ENCODE measurements around the gene DHH.
"Not testable (repeated sequence)": the region's sequence is repeated elsewhere in the genome, so short reads cannot be mapped to it uniquely, and the experiment has no call there.

DHH gene

GRCh38 chr12:49127971-49128370 lies 33.4 kb upstream of the DHH start:
- intact Hi-C loops (cut with micrococcal nuclease), result loop anchor here (2.0 kb wide), 1 partner anchor 51 kb away; no protein-coding TSS in a partner anchor
- Mint-ChIP-seq H3K4me3 (peak overlapping the region; percentile 26), H3K4me1 (ENCODE audit: low read depth) (peaks cover 28% of the 10 kb centered on the region), H3K36me3 (ENCODE audit: low read depth) (peaks cover 48% of the 10 kb centered on the region)
- H3K27ac Mint-ChIP-seq, H3K9me3 Mint-ChIP-seq, H3K27me3 Mint-ChIP-seq: not testable (repeated sequence)

- intact Hi-C loops (cut with micrococcal nuclease), result no loop called here
- Mint-ChIP-seq H3K4me1 (ENCODE audit: low read depth) (peaks cover 25% of the 10 kb centered on the region), H3K4me3 (no peak overlapping the region), H3K36me3 (ENCODE audit: low read depth) (peaks cover 48% of the 10 kb centered on the region), H3K27ac (no peak overlapping the region), H3K9me3 (no peaks in the 10 kb centered on the region), H3K27me3 (no peaks in the 10 kb centered on the region)
Observed at GRCh38 chr12:49126852-49127763, 32.5 kb upstream of the DHH start.

GRCh38 chr12:49121047-49121696 lies 26.6 kb upstream of the DHH start:
- Mint-ChIP-seq H3K4me3 (no peak overlapping the region), H3K27ac (no peak overlapping the region), H3K4me1 (ENCODE audit: low read depth) (no peaks in the 10 kb centered on the region), H3K9me3 (no peaks in the 10 kb centered on the region), H3K36me3 (ENCODE audit: low read depth) (no peaks in the 10 kb centered on the region), H3K27me3 (no peaks in the 10 kb centered on the region)
- intact Hi-C loops (cut with micrococcal nuclease), result loop anchor here (1.0 kb wide), 1 partner anchor 33 kb away; no protein-coding TSS in a partner anchor

GRCh38 chr12:49111206-49111605 lies 16.6 kb upstream of the DHH start:
- Mint-ChIP-seq H3K9me3 (no peaks in the 10 kb centered on the region), H3K36me3 (ENCODE audit: low read depth) (peaks cover 13% of the 10 kb centered on the region), H3K27ac (peak overlapping the region; percentile 94), H3K4me3 (peak overlapping the region; percentile 85), H3K4me1 (ENCODE audit: low read depth) (peaks cover 42% of the 10 kb centered on the region), H3K27me3 (no peaks in the 10 kb centered on the region)
- intact Hi-C loops (cut with micrococcal nuclease), result no loop called here

GRCh38 chr12:49110464-49111155 lies 16.0 kb upstream of the DHH start, which contains the start of gene LMBR1L:
LMBR1L (minus strand) TSS chr12:49110847; CDS start chr12:49110555, 292 bp downstream.
- no peaks in the 10 kb centered on the region for H3K27me3 Mint-ChIP-seq
- peaks cover 48% of the 10 kb centered on the region for H3K4me1 Mint-ChIP-seq (ENCODE audit: low read depth)
- peak within 1 kb of the TSS; percentile 94 for H3K27ac Mint-ChIP-seq
- intact Hi-C loops (cut with micrococcal nuclease), result loop anchor here (1.0 kb wide), 1 partner anchor 20 kb away; no protein-coding TSS in a partner anchor
- H3K9me3 Mint-ChIP-seq, result no peaks in the 10 kb centered on the region
- peaks cover 19% of the 10 kb centered on the region for H3K36me3 Mint-ChIP-seq (ENCODE audit: low read depth)
- peak within 1 kb of the TSS; percentile 85 for H3K4me3 Mint-ChIP-seq

- intact Hi-C loops (cut with micrococcal nuclease), result loop anchor here (1.0 kb wide), 1 partner anchor 20 kb away; no protein-coding TSS in a partner anchor
- no peaks in the 10 kb centered on the region for H3K9me3 Mint-ChIP-seq
- peak overlapping the region; percentile 94 for H3K27ac Mint-ChIP-seq
- no peaks in the 10 kb centered on the region for H3K27me3 Mint-ChIP-seq
- H3K4me1 Mint-ChIP-seq (ENCODE audit: low read depth), result peaks cover 55% of the 10 kb centered on the region
- H3K4me3 Mint-ChIP-seq, result peak overlapping the region; percentile 85
- H3K36me3 Mint-ChIP-seq (ENCODE audit: low read depth), result peaks cover 25% of the 10 kb centered on the region
Observed at GRCh38 chr12:49109641-49110463, 15.3 kb upstream of the DHH start.

- intact Hi-C loops (cut with micrococcal nuclease), result no loop called here
- Mint-ChIP-seq H3K9me3 (no peaks in the 10 kb centered on the region), H3K27ac (peak overlapping the region; percentile 94), H3K36me3 (ENCODE audit: low read depth) (peaks cover 33% of the 10 kb centered on the region), H3K4me1 (ENCODE audit: low read depth) (peaks cover 64% of the 10 kb centered on the region), H3K27me3 (no peaks in the 10 kb centered on the region), H3K4me3 (peak overlapping the region; percentile 85)
Observed at GRCh38 chr12:49108958-49109404, 14.4 kb upstream of the DHH start.

GRCh38 chr12:49105504-49106084 lies 11.0 kb upstream of the DHH start:
- Mint-ChIP-seq H3K4me3 (no peak overlapping the region), H3K4me1 (ENCODE audit: low read depth) (peaks cover 60% of the 10 kb centered on the region), H3K27ac (peak overlapping the region; percentile 46), H3K27me3 (no peaks in the 10 kb centered on the region), H3K36me3 (ENCODE audit: low read depth) (peaks cover 66% of the 10 kb centered on the region), H3K9me3 (no peaks in the 10 kb centered on the region)
- intact Hi-C loops (cut with micrococcal nuclease), result no loop called here

GRCh38 chr12:49104822-49105221 lies 10.2 kb upstream of the DHH start:
- intact Hi-C loops (cut with micrococcal nuclease), result no loop called here
- Mint-ChIP-seq H3K27ac (no peak overlapping the region), H3K9me3 (no peaks in the 10 kb centered on the region), H3K4me1 (ENCODE audit: low read depth) (peaks cover 57% of the 10 kb centered on the region), H3K4me3 (no peak overlapping the region), H3K27me3 (no peaks in the 10 kb centered on the region), H3K36me3 (ENCODE audit: low read depth) (peaks cover 68% of the 10 kb centered on the region)

GRCh38 chr12:49100380-49100779 lies 5.8 kb upstream of the DHH start:
- H3K4me3 Mint-ChIP-seq, result no peak overlapping the region
- intact Hi-C loops (cut with micrococcal nuclease), result no loop called here
- peaks cover 15% of the 10 kb centered on the region for H3K27me3 Mint-ChIP-seq
- no peak overlapping the region for H3K27ac Mint-ChIP-seq
- H3K4me1 Mint-ChIP-seq (ENCODE audit: low read depth), result peaks cover 18% of the 10 kb centered on the region
- no peaks in the 10 kb centered on the region for H3K9me3 Mint-ChIP-seq
- peaks cover 98% of the 10 kb centered on the region for H3K36me3 Mint-ChIP-seq (ENCODE audit: low read depth)

- Mint-ChIP-seq H3K4me1 (ENCODE audit: low read depth) (peaks cover 18% of the 10 kb centered on the region), H3K9me3 (no peaks in the 10 kb centered on the region), H3K4me3 (no peak overlapping the region), H3K27me3 (peaks cover 31% of the 10 kb centered on the region), H3K36me3 (ENCODE audit: low read depth) (peaks cover 85% of the 10 kb centered on the region), H3K27ac (no peak overlapping the region)
- intact Hi-C loops (cut with micrococcal nuclease), result loop anchor here (2.0 kb wide), 1 partner anchor 34 kb away; no protein-coding TSS in a partner anchor
Observed at GRCh38 chr12:49098703-49099102, 4.1 kb upstream of the DHH start.

GRCh38 chr12:49098035-49098451 lies 3.4 kb upstream of the DHH start:
- H3K9me3 Mint-ChIP-seq, result no peaks in the 10 kb centered on the region
- H3K36me3 Mint-ChIP-seq (ENCODE audit: low read depth), result peaks cover 78% of the 10 kb centered on the region
- intact Hi-C loops (cut with micrococcal nuclease), result loop anchor here (2.0 kb wide), 1 partner anchor 33 kb away; no protein-coding TSS in a partner anchor
- no peak overlapping the region for H3K4me3 Mint-ChIP-seq
- H3K27me3 Mint-ChIP-seq, result peaks cover 38% of the 10 kb centered on the region
- peaks cover 20% of the 10 kb centered on the region for H3K4me1 Mint-ChIP-seq (ENCODE audit: low read depth)
- no peak overlapping the region for H3K27ac Mint-ChIP-seq

Measured in dendritic cell treated with granulocyte-macrophage colony-stimulating factor and Interleukin-4, amounts not matched to agents 40 ng/mL and 50 ng/mL, for 4 days (primary cell).